ENCODE measurements around the gene TAC4.

Gene TAC4

GRCh38 chr17:49841548-49841947, 6.3 kb downstream of the TAC4 start:
- no peak for TF ChIP-seq EZH2phosphoT487 (conservative IDR thresholded peaks at IDR 0.05; ENCODE audit: low read length)
- no peaks in the 10 kb centered on the region for H3K9me3 ChIP-seq (ENCODE audit: insufficient read depth, low read length)
- no peaks in the 10 kb centered on the region for H3K36me3 ChIP-seq (ENCODE audit: low read length)
- no peak overlapping the region for H3K4me3 ChIP-seq (ENCODE audit: insufficient read depth, low read length, poor library complexity, severe bottlenecking)
- H3K9me2 ChIP-seq (replicated peaks; ENCODE audit: insufficient read depth, low read length), result no peaks in the 10 kb centered on the region
- no peak overlapping the region for H2AFZ ChIP-seq (ENCODE audit: low read depth, low read length, severe bottlenecking)
- no peak overlapping the region for H3K9ac ChIP-seq (ENCODE audit: low read length)
- H3K79me2 ChIP-seq (ENCODE audit: insufficient read depth, low read length), result no peaks in the 10 kb centered on the region
- H3F3A ChIP-seq (ENCODE audit: insufficient read depth), result no peaks in the 10 kb centered on the region
- no peaks in the 10 kb centered on the region for H4K20me1 ChIP-seq (ENCODE audit: low read depth, low read length)
- no peaks in the 10 kb centered on the region for H3K27me3 ChIP-seq (ENCODE audit: low read length)
- no peak overlapping the region for H3K27ac ChIP-seq (ENCODE audit: low read depth, low read length)
- H3K4me2 ChIP-seq (ENCODE audit: low read depth, low read length, poor library complexity, severe bottlenecking), result no peak overlapping the region

- no peak overlapping the region for H3K9ac ChIP-seq (ENCODE audit: low read length)
- H3K79me2 ChIP-seq (ENCODE audit: insufficient read depth, low read length), result no peaks in the 10 kb centered on the region
- H3K36me3 ChIP-seq (ENCODE audit: low read length), result no peaks in the 10 kb centered on the region
- no peak overlapping the region for H2AFZ ChIP-seq (ENCODE audit: low read depth, low read length, severe bottlenecking)
- H3K9me2 ChIP-seq (replicated peaks; ENCODE audit: insufficient read depth, low read length), result no peaks in the 10 kb centered on the region
- no peaks in the 10 kb centered on the region for H3K9me3 ChIP-seq (ENCODE audit: insufficient read depth, low read length)
- no peak overlapping the region for H3K27ac ChIP-seq (ENCODE audit: low read depth, low read length)
- TF ChIP-seq CTCF (IDR thresholded peaks at IDR 0.05; ENCODE audit: insufficient read depth, low read length, poor library complexity, severe bottlenecking) (no peak), EZH2phosphoT487 (conservative IDR thresholded peaks at IDR 0.05; ENCODE audit: low read length) (no peak)
- no peak overlapping the region for H3K4me2 ChIP-seq (ENCODE audit: low read depth, low read length, poor library complexity, severe bottlenecking)
- no peak overlapping the region for H3K4me3 ChIP-seq (ENCODE audit: insufficient read depth, low read length, poor library complexity, severe bottlenecking)
- no peaks in the 10 kb centered on the region for H3K27me3 ChIP-seq (ENCODE audit: low read length)
- no peaks in the 10 kb centered on the region for H3F3A ChIP-seq (ENCODE audit: insufficient read depth)
- H4K20me1 ChIP-seq (ENCODE audit: low read depth, low read length), result no peaks in the 10 kb centered on the region
Observed at GRCh38 chr17:49839455-49839854, 8.4 kb downstream of the TAC4 start.

GRCh38 chr17:49836111-49837030, 11.5 kb downstream of the TAC4 start:
- Histone ChIP-seq H3K9me3 (ENCODE audit: insufficient read depth, low read length) (no peaks in the 10 kb centered on the region), H3K36me3 (ENCODE audit: low read length) (no peaks in the 10 kb centered on the region), H4K20me1 (ENCODE audit: low read depth, low read length) (no peaks in the 10 kb centered on the region), H3K4me2 (ENCODE audit: low read depth, low read length, poor library complexity, severe bottlenecking) (no peak overlapping the region), H3K9me2 (replicated peaks; ENCODE audit: insufficient read depth, low read length) (no peaks in the 10 kb centered on the region), H3K79me2 (ENCODE audit: insufficient read depth, low read length) (no peaks in the 10 kb centered on the region), H2AFZ (ENCODE audit: low read depth, low read length, severe bottlenecking) (no peak overlapping the region), H3F3A (ENCODE audit: insufficient read depth) (no peaks in the 10 kb centered on the region), H3K27ac (ENCODE audit: low read depth, low read length) (no peak overlapping the region), H3K4me3 (ENCODE audit: insufficient read depth, low read length, poor library complexity, severe bottlenecking) (no peak overlapping the region), H3K27me3 (ENCODE audit: low read length) (no peaks in the 10 kb centered on the region), H3K9ac (ENCODE audit: low read length) (no peak overlapping the region)
- TF ChIP-seq CTCF (IDR thresholded peaks at IDR 0.05; ENCODE audit: insufficient read depth, low read length, poor library complexity, severe bottlenecking) (no peak), EZH2phosphoT487 (conservative IDR thresholded peaks at IDR 0.05; ENCODE audit: low read length) (no peak)

- Histone ChIP-seq H3K4me3 (ENCODE audit: insufficient read depth, low read length, poor library complexity, severe bottlenecking) (no peak overlapping the region), H3K79me2 (ENCODE audit: insufficient read depth, low read length) (no peaks in the 10 kb centered on the region), H3K9me2 (replicated peaks; ENCODE audit: insufficient read depth, low read length) (no peaks in the 10 kb centered on the region), H3K9ac (ENCODE audit: low read length) (no peak overlapping the region), H3K36me3 (ENCODE audit: low read length) (no peaks in the 10 kb centered on the region), H3K9me3 (ENCODE audit: insufficient read depth, low read length) (no peaks in the 10 kb centered on the region), H3F3A (ENCODE audit: insufficient read depth) (no peaks in the 10 kb centered on the region), H3K4me2 (ENCODE audit: low read depth, low read length, poor library complexity, severe bottlenecking) (no peak overlapping the region), H3K27me3 (ENCODE audit: low read length) (no peaks in the 10 kb centered on the region), H4K20me1 (ENCODE audit: low read depth, low read length) (no peaks in the 10 kb centered on the region), H2AFZ (ENCODE audit: low read depth, low read length, severe bottlenecking) (no peak overlapping the region), H3K27ac (ENCODE audit: low read depth, low read length) (no peak overlapping the region)
- TF ChIP-seq CTCF (IDR thresholded peaks at IDR 0.05; ENCODE audit: insufficient read depth, low read length, poor library complexity, severe bottlenecking) (no peak), EZH2phosphoT487 (conservative IDR thresholded peaks at IDR 0.05; ENCODE audit: low read length) (no peak)
Observed at GRCh38 chr17:49835472-49835871, 12.4 kb downstream of the TAC4 start.

Measured in SU-DHL-6 (cell line).